Right atrium auricular region (tissue), 2 donors: ENCODE results near the gene ARHGEF39. TPM values are rescaled to one million over a fixed set of nuclear protein-coding genes. Genes with fewer than 3 reads are reported as not detected.

ENCODE experiments used
- DNase-seq: peaks from one replicate; pipeline ENCODE4 v3.0.0-alpha.2; 2019; ENCODE audit warnings: low spot score
- H3K27ac ChIP-seq, 2 donors: fragments of 200-600 bp; sonication (generic); 1 replicate in 1 of 2; 2 replicates in 1 of 2; pipeline ENCODE4 v1.5.1; 2016 to 2019
- H3K27me3 ChIP-seq, 2 donors: fragments of 200-600 bp; sonication (generic); one replicate each; pipeline versions ENCODE4 v1.5.1 to v1.6.0; 2017 to 2019
- H3K36me3 ChIP-seq: fragments of 200-600 bp; sonication (generic); one replicate; pipeline ENCODE4 v1.5.1; 2016
- H3K4me1 ChIP-seq, 2 donors: fragments of 200-600 bp; sonication (generic); one replicate each; pipeline versions ENCODE4 v1.5.1 to v1.6.0; 2017 to 2019
- H3K4me3 ChIP-seq, 2 donors: fragments of 200-600 bp; sonication (generic); 1 replicate in 1 of 2; 2 replicates in 1 of 2; pipeline ENCODE4 v1.5.1; 2017 to 2019; ENCODE audit warnings: mild to moderate bottlenecking in 1 of 2, moderate library complexity in 1 of 2
- H3K9me3 ChIP-seq, 2 donors: fragments of 200-600 bp; sonication (generic); one replicate each; pipeline ENCODE4 v1.5.1; 2019
- total RNA-seq, 2 donors: library from RNA; depleted of rRNA; stranded (reverse); fragments of >200 nt; gene quantifications; one replicate each; pipeline ENCODE4 v1.1.0, GENCODE V29; 2016
- TF ChIP-seq, protein P1 (sequence below), 2 donors: fragments of 200-600 bp; sonication (generic); IDR thresholded peaks; one replicate each; pipeline ENCODE4 v1.5.1; 2019; ENCODE audit warnings: antibody characterized with exemption in 2 of 2

The ARHGEF39 gene
- total RNA-seq, 2 donors from 2014 or later: 0.44 TPM; not detected in 1

DNA sequence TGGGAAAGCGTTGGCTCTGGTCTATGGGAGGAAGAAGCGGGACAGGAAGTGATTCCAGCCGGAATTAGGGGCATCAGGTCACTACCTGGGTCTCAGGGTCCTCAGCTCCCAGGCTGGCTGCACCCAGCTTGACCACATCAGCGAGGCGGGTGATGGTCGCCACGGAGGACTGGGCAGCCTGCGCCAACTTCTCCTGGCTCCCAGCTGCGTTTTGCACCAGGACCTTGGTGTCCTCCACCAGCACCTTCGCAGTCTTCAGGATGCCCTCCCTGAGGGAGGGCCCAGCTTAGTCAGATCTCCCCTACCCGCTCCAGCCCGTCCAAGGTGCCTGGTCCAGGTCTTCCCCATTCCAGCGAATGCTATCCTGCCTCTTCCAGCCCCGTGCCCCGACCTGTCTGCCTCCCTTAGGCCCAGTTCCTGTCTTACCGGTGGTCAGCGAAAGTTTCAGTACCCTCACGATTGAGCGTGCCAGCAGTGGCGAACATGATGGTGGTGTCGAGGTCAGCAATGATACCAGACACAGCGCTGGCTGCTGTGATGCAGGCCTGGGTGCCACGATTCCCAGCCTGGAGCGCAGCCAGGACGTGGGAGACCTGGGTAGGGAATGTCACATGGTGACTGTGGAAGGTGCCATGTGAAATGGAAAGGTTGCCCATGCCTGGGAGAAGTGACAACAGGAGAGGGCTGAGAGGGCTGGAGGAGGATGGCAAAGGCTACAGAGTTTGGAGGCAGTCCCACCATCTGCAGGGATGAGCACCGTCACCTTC lies 39.1 kb upstream of the ARHGEF39 start:
- H3K27me3 ChIP-seq: no peaks in the 10 kb centered on the region
- no peaks in the 10 kb centered on the region for H3K9me3 ChIP-seq
- peak overlapping the region; percentile 12 to 45 for H3K27ac ChIP-seq
- H3K4me1 ChIP-seq: peaks cover 0 to 21% of the 10 kb centered on the region in 2 donors
- peaks cover 100% of the 10 kb centered on the region for H3K36me3 ChIP-seq
- no peak for DNase-seq
- H3K4me3 ChIP-seq: no peak overlapping the region
- TF ChIP-seq, protein P1, sequence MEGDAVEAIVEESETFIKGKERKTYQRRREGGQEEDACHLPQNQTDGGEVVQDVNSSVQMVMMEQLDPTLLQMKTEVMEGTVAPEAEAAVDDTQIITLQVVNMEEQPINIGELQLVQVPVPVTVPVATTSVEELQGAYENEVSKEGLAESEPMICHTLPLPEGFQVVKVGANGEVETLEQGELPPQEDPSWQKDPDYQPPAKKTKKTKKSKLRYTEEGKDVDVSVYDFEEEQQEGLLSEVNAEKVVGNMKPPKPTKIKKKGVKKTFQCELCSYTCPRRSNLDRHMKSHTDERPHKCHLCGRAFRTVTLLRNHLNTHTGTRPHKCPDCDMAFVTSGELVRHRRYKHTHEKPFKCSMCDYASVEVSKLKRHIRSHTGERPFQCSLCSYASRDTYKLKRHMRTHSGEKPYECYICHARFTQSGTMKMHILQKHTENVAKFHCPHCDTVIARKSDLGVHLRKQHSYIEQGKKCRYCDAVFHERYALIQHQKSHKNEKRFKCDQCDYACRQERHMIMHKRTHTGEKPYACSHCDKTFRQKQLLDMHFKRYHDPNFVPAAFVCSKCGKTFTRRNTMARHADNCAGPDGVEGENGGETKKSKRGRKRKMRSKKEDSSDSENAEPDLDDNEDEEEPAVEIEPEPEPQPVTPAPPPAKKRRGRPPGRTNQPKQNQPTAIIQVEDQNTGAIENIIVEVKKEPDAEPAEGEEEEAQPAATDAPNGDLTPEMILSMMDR (IDR thresholded peaks at IDR 0.05): no peak

DNA sequence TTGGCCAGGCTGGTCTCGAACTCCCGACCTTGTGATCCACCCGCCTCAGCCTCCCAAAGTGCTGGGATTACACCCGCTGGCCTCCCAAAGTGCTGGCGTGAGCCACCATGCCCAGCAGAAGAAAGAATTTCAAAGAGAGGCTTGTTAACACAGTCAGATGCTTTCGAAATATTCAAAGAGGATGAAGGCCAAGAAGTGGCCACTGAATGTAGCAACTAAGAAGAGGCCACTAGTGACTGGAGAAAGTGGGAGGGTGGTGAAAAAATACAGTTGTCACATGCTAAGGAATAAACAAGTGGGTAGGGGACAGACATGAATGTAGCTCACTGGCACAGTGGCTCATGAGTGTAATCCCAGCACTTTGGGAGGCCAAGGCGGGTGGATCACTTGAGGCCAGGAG lies 37.7 kb upstream of the ARHGEF39 start:
- DNase-seq: no peak
- Histone ChIP-seq H3K36me3 (peaks cover 100% of the 10 kb centered on the region), H3K4me3 (no peak overlapping the region), H3K27me3 (no peaks in the 10 kb centered on the region), H3K27ac (no peak overlapping the region), H3K9me3 (no peaks in the 10 kb centered on the region), H3K4me1 (peaks cover 0 to 21% of the 10 kb centered on the region in 2 donors)
- TF ChIP-seq, protein P1 (IDR thresholded peaks at IDR 0.05): no peak

DNA sequence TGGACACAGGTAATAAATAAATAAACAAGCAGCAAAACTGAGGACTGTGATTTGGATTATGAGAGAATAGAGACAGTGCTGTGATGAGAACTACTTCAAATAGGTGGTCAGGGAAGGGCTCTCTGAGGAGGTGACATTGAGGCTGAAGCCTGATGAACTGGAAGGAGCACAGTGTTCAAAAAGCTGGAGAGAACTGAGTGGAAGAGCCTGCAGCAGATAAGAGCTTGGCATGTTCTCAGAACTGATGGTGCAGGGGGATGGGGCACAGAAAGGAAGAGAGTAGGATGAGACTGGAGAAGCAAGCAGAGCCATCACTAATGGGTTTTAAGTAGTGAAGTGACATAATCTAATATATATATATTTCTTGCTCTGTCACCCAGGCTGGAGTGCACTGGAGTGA lies 35.9 kb upstream of the ARHGEF39 start:
- no peak for DNase-seq
- Histone ChIP-seq H3K9me3 (no peaks in the 10 kb centered on the region), H3K4me1 (peaks cover 0 to 31% of the 10 kb centered on the region in 2 donors), H3K27ac (peak overlapping the region; percentile 51 to 64), H3K27me3 (no peaks in the 10 kb centered on the region), H3K36me3 (peaks cover 98% of the 10 kb centered on the region), H3K4me3 (no peak overlapping the region)
- TF ChIP-seq, protein P1 (IDR thresholded peaks at IDR 0.05): no peak

DNA sequence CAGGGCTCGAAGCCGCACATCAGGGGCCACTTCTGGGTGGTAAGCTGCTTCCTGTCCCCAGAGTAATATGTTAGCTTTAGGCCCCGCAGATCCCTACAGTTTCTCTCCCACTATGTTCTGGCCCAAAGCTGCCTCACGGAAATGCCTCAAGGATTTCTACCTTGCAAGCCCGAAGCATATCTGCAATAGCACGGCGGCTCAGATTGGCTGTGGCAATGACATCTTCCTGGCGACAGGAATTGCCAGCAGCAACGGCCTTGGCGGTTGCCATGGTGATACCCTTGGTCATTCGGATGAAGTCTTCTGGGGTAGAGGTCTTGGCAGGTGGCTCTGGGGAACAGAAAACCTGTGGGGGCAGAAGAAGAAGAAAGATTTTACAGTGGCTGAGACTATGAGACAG lies 35.0 kb upstream of the ARHGEF39 start:
- TF ChIP-seq, protein P1 (IDR thresholded peaks at IDR 0.05): no peak
- DNase-seq: no peak
- H3K4me1 ChIP-seq: peaks cover 0 to 27% of the 10 kb centered on the region in 2 donors
- no peaks in the 10 kb centered on the region for H3K9me3 ChIP-seq
- peak overlapping the region; percentile 51 to 64 for H3K27ac ChIP-seq
- no peaks in the 10 kb centered on the region for H3K27me3 ChIP-seq
- H3K36me3 ChIP-seq: peaks cover 94% of the 10 kb centered on the region
- H3K4me3 ChIP-seq: no peak overlapping the region

DNA sequence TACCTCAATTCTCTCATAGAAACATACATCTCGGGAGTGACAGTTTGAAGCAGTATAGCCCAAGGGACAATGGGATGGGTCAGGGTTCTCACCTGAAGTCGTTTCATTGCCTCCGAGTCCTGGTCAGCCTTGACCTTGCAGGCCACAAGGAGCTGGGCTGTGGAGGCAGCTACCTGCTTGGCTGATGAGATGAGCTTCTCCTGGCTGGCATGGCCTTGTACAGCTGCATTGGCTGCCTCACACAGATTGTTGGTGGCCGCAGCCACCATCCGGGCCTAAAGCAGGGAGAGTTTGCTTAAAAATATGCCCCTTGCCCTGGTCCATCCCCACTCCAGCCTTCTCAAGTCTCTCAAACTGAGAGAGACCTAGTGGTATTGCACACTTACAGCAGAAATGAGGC lies 33.2 kb upstream of the ARHGEF39 start:
- TF ChIP-seq, protein P1 (IDR thresholded peaks at IDR 0.05): no peak
- peaks cover 76% of the 10 kb centered on the region for H3K36me3 ChIP-seq
- H3K4me3 ChIP-seq: no peak overlapping the region
- peaks cover 0 to 23% of the 10 kb centered on the region in 2 donors for H3K4me1 ChIP-seq
- no peaks in the 10 kb centered on the region for H3K27me3 ChIP-seq
- no peak for DNase-seq
- no peak overlapping the region for H3K27ac ChIP-seq
- H3K9me3 ChIP-seq: no peaks in the 10 kb centered on the region
